IMR-90 (cell line): ENCODE results near the gene UBE3B. TPM values are rescaled to one million over a fixed set of nuclear protein-coding genes. Genes with fewer than 3 reads are reported as not detected.
A peak's percentile ranks its signal among the peaks of the same experiment; 100 is the strongest.

Experiments
- ATAC-seq: fragments of 200-7000 bp; cut with Tn5 transposase; 2 replicates; pipeline ENCODE4 v1.9.1; 2020; ENCODE audit warnings: low read depth, mild to moderate bottlenecking, moderate library complexity
- BruUV-seq: library from RNA; stranded (reverse); fragments of 400-500 nt; replicated peaks from 2 replicates; lab custom pipeline; 2021; lab: Mats Ljungman, UMichigan
- CTCF ChIA-PET: fragments of 300-600 bp; formaldehyde crosslinking; extraction: SDS; loops from one replicate; lab custom pipeline; 2021; ENCODE audit warnings: antibody characterized with exemption; lab: Yijun Ruan, JAX
- POLR2A ChIA-PET: fragments of 300-600 bp; sonication (Branson Sonifier 250); formaldehyde crosslinking; loops from one replicate; lab custom pipeline; 2022; ENCODE audit warnings: antibody characterized with exemption; ENCODE audit not compliant: unreplicated experiment; lab: Charles Lee
- DNase-seq: peaks from one replicate; pipeline ENCODE4 v3.0.0; 2013
- H2AFZ ChIP-seq: replicated peaks from 2 replicates; pipeline ENCODE3; 2013; ENCODE audit warnings: low read length, mild to moderate bottlenecking; ENCODE audit not compliant: poor library complexity
- H2AK5ac ChIP-seq: 2 replicates; pipeline ENCODE4 v1.6.1; 2013; ENCODE audit warnings: low read depth, low read length, inconsistent platforms
- H2AK9ac ChIP-seq: replicated peaks from 2 replicates; pipeline ENCODE3; 2013; ENCODE audit warnings: mild to moderate bottlenecking, low read depth, low read length, moderate library complexity; ENCODE audit not compliant: poor library complexity
- H2BK120ac ChIP-seq: 2 replicates; pipeline ENCODE4 v1.6.1; 2013; ENCODE audit warnings: low read depth, low read length, inconsistent platforms
- H2BK15ac ChIP-seq: 3 replicates; pipeline ENCODE4 v1.6.1; 2013; ENCODE audit warnings: low read depth, low read length, inconsistent platforms
- H2BK20ac ChIP-seq: 2 replicates; pipeline ENCODE4 v1.6.1; 2013; ENCODE audit warnings: low read depth, mild to moderate bottlenecking, inconsistent platforms, low read length, moderate library complexity
- H2BK5ac ChIP-seq: 2 replicates; pipeline ENCODE4 v1.6.1; 2013; ENCODE audit warnings: mild to moderate bottlenecking, low read depth, low read length, inconsistent platforms; ENCODE audit not compliant: poor library complexity, severe bottlenecking
- H3K14ac ChIP-seq: replicated peaks from 2 replicates; pipeline ENCODE4 v1.6.1; 2013; ENCODE audit warnings: low read depth, low read length, inconsistent platforms
- H3K18ac ChIP-seq: 2 replicates; pipeline ENCODE4 v1.6.1; 2013; ENCODE audit warnings: low read depth, low read length, control low read depth
- H3K23ac ChIP-seq: 2 replicates; pipeline ENCODE4 v1.6.1; 2013; ENCODE audit warnings: low read depth, low read length, inconsistent platforms
- H3K27ac ChIP-seq: 2 replicates; pipeline ENCODE4 v1.5.1; 2013; ENCODE audit warnings: mild to moderate bottlenecking, control low read depth, low read length; ENCODE audit not compliant: insufficient read depth
- H3K27me3 ChIP-seq: 2 replicates; pipeline ENCODE4 v1.6.1; 2013; ENCODE audit warnings: low read length; ENCODE audit not compliant: control insufficient read depth, insufficient read depth
- H3K36me3 ChIP-seq: 2 replicates; pipeline ENCODE4 v1.6.1; 2013; ENCODE audit warnings: low read length, mixed read lengths; ENCODE audit not compliant: control insufficient read depth, insufficient read depth
- H3K4ac ChIP-seq: 2 replicates; pipeline ENCODE4 v1.6.1; 2013; ENCODE audit warnings: low read depth, low read length, inconsistent platforms
- H3K4me1 ChIP-seq: 2 replicates; pipeline ENCODE4 v1.6.1; 2013; ENCODE audit warnings: low read length, mixed read lengths; ENCODE audit not compliant: control insufficient read depth, insufficient read depth
- H3K4me2 ChIP-seq: 2 replicates; pipeline ENCODE4 v1.6.1; 2013; ENCODE audit warnings: low read depth, mild to moderate bottlenecking, control low read depth, low read length, moderate library complexity
- H3K4me3 ChIP-seq: 2 replicates; pipeline ENCODE4 v1.5.1; 2013; ENCODE audit warnings: low read depth, mild to moderate bottlenecking, control low read depth, low read length, moderate library complexity; ENCODE audit not compliant: insufficient read depth
- H3K56ac ChIP-seq: 2 replicates; pipeline ENCODE4 v1.6.1; 2013; ENCODE audit warnings: low read length, inconsistent platforms; ENCODE audit not compliant: insufficient read depth; ENCODE audit errors: extremely low read depth
- H3K79me1 ChIP-seq, 2 experiments: 2 replicates each; pipeline ENCODE4 v1.6.1; 2013; ENCODE audit warnings: low read length in 2 of 2, inconsistent platforms in 1 of 2, low read depth in 1 of 2
- H3K9ac ChIP-seq: 2 replicates; pipeline ENCODE4 v1.6.1; 2013; ENCODE audit warnings: low read depth, low read length, control low read depth
- H3K9me1 ChIP-seq: 2 replicates; pipeline ENCODE4 v1.6.1; 2013; ENCODE audit warnings: low read length, inconsistent platforms; ENCODE audit not compliant: insufficient read depth
- H3K9me3 ChIP-seq: 2 replicates; pipeline ENCODE4 v1.6.1; 2013; ENCODE audit warnings: low read length; ENCODE audit not compliant: control insufficient read depth, insufficient read depth
- H4K20me1 ChIP-seq: 2 replicates; pipeline ENCODE4 v1.6.1; 2013; ENCODE audit warnings: low read length, inconsistent platforms; ENCODE audit not compliant: insufficient read depth
- H4K5ac ChIP-seq: 2 replicates; pipeline ENCODE4 v1.6.1; 2013; ENCODE audit warnings: mild to moderate bottlenecking, low read depth, low read length, control low read depth
- H4K8ac ChIP-seq, 2 experiments: 2 replicates each; pipeline ENCODE4 v1.6.1; 2013; ENCODE audit warnings: low read depth in 2 of 2, low read length in 2 of 2, control low read depth in 1 of 2, inconsistent platforms in 1 of 2
- H4K91ac ChIP-seq: 2 replicates; pipeline ENCODE4 v1.6.1; 2013; ENCODE audit warnings: low read depth, low read length, inconsistent platforms; ENCODE audit not compliant: insufficient read depth
- BHLHE40 ChIP-seq: fragments of 150-350 bp; IDR thresholded peaks from 2 replicates; pipeline ENCODE4 v1.6.1; 2016; ENCODE audit warnings: mild to moderate bottlenecking, low read depth, low read length
- CEBPB ChIP-seq: IDR thresholded peaks from 2 replicates; pipeline ENCODE4 v1.6.1; 2012; ENCODE audit warnings: low read depth, low read length, improper control_type of control experiment
- CHD1 ChIP-seq: IDR thresholded peaks from 2 replicates; pipeline ENCODE4 v1.6.1; 2012; ENCODE audit warnings: low read depth, low read length, improper control_type of control experiment
- CTCF ChIP-seq: conservative IDR thresholded peaks from 2 replicates; pipeline ENCODE4 v1.5.1; 2012; ENCODE audit warnings: mild to moderate bottlenecking, low read depth, low read length, improper control_type of control experiment
- ELK1 ChIP-seq: fragments of 150-350 bp; IDR thresholded peaks from 2 replicates; pipeline ENCODE4 v1.6.1; 2016; ENCODE audit warnings: low read depth, mild to moderate bottlenecking, low read length, moderate library complexity, borderline replicate concordance
- FOS ChIP-seq: fragments of 150-350 bp; IDR thresholded peaks from 2 replicates; pipeline ENCODE4 v1.6.1; 2016; ENCODE audit warnings: low read depth, low read length
- MAFK ChIP-seq: IDR thresholded peaks from 2 replicates; pipeline ENCODE4 v1.6.1; 2012; ENCODE audit warnings: low read depth, low read length, improper control_type of control experiment
- MAZ ChIP-seq: IDR thresholded peaks from 2 replicates; pipeline ENCODE4 v1.6.1; 2012; ENCODE audit warnings: low read depth, mild to moderate bottlenecking, low read length, improper control_type of control experiment, moderate library complexity, borderline replicate concordance
- MXI1 ChIP-seq: IDR thresholded peaks from 2 replicates; pipeline ENCODE4 v1.6.1; 2012; ENCODE audit warnings: low read depth, mild to moderate bottlenecking, low read length, moderate library complexity, borderline replicate concordance
- NFE2L2 ChIP-seq: fragments of 150-350 bp; IDR thresholded peaks from 2 replicates; pipeline ENCODE4 v1.6.1; 2016; ENCODE audit warnings: low read depth, mild to moderate bottlenecking, low read length
- POLR2A ChIP-seq: IDR thresholded peaks from 2 replicates; pipeline ENCODE4 v1.6.1; 2012; ENCODE audit warnings: mild to moderate bottlenecking, low read depth, low read length
- RAD21 ChIP-seq: IDR thresholded peaks from 2 replicates; pipeline ENCODE4 v1.6.1; 2012; ENCODE audit warnings: low read length, improper control_type of control experiment
- RCOR1 ChIP-seq: IDR thresholded peaks from 2 replicates; pipeline ENCODE4 v1.6.1; 2012; ENCODE audit warnings: mild to moderate bottlenecking, low read length, improper control_type of control experiment; ENCODE audit not compliant: insufficient replicate concordance
- RFX5 ChIP-seq: IDR thresholded peaks from 2 replicates; pipeline ENCODE4 v1.8.0; 2012; ENCODE audit warnings: low read depth, mild to moderate bottlenecking, low read length, moderate library complexity
- SMC3 ChIP-seq: fragments of 150-350 bp; IDR thresholded peaks from 2 replicates; pipeline ENCODE4 v1.6.1; 2016; ENCODE audit warnings: low read depth, mild to moderate bottlenecking, antibody characterized with exemption, low read length, moderate library complexity
- USF2 ChIP-seq: fragments of 150-350 bp; IDR thresholded peaks from 2 replicates; pipeline ENCODE4 v1.6.1; 2017; ENCODE audit warnings: mild to moderate bottlenecking, antibody characterized with exemption, low read length, low read depth
- WGBS, 2 experiments: methylation state at CpG; one replicate each; pipeline versions ENCODE4 v1.1.5 to v1.1.7; 2013; ENCODE audit warnings: missing lambda C conversion rate in 2 of 2; ENCODE audit not compliant: insufficient read length in 1 of 2; ENCODE audit errors: extremely low coverage in 2 of 2; 5-methylcytosine and 5-hydroxymethylcytosine counted together
- dilution Hi-C: fragments of 300-500 bp; cut with HindIII; formaldehyde crosslinking; loops from one replicate; pipeline ENCODE4 v1.14.3; 2018; ENCODE audit warnings: low sequenced_read_pairs; ENCODE audit not compliant: unreplicated experiment
- in situ Hi-C: fragments of 300-500 bp; cut with MboI; formaldehyde crosslinking; loops from 3 replicates; pipeline ENCODE4 v1.14.3; 2019; ENCODE audit warnings: low sequenced_read_pairs, inconsistent platforms, mixed read lengths
- intact Hi-C: fragments of 100-400 bp; cut with micrococcal nuclease; formaldehyde crosslinking; loops from 2 replicates; pipeline ENCODE4 v1.10.0; 2022
- polyA plus RNA-seq, 3 experiments: library from polyadenylated mRNA; depleted of rRNA; stranded (reverse); fragments of >200 nt; gene quantifications; 2 replicates each; pipeline ENCODE4 v1.2.3, GENCODE V29; 2012; ENCODE audit warnings: low replicate concordance in 1 of 3
- total RNA-seq: library from RNA; depleted of rRNA; stranded (reverse); fragments of >200 nt; gene quantifications from 2 replicates; pipeline ENCODE4 v1.2.3, GENCODE V29; 2012

UBE3B gene
- total and polyA plus RNA-seq, 2 of the 4 experiments (the other 2 are of a cell fraction) = 18.8 to 24.9 TPM

GRCh38 chr12:109458086-109458485 is 19.3 kb upstream of the UBE3B start:
- TF ChIP-seq MXI1 (0 out of 2 replicates have a peak, but pooled peaks have one; percentile 35), RCOR1 (no peak), NFE2L2 (peak; percentile 3; the same call in 1 of the 2 replicates), RFX5 (no peak), MAZ (no peak), CTCF (no peak), ELK1 (no peak), BHLHE40 (no peak), SMC3 (no peak), CEBPB (no peak), CHD1 (no peak), USF2 (no peak), MAFK (peak; percentile 77), POLR2A (peak; percentile 39; the same call in 1 of the 2 replicates), RAD21 (no peak), FOS (no peak)
- H3K56ac ChIP-seq = peak overlapping the region; percentile 91
- peak overlapping the region; percentile 96 for H4K91ac ChIP-seq
- H2BK120ac ChIP-seq = peak overlapping the region; percentile 96
- peak overlapping the region; percentile 95 for H3K14ac ChIP-seq
- H2BK15ac ChIP-seq = peak overlapping the region; percentile 78; the same call in 2 of the 3 replicates
- dilution Hi-C loops (no loop called here), in situ Hi-C loops (no loop called here), intact Hi-C loops (no loop called here)
- peaks cover 27% of the 10 kb centered on the region for H3K9me1 ChIP-seq
- peak overlapping the region; percentile 62 for H3K9ac ChIP-seq
- WGBS, 2 experiments = no CpG with 5 or more reads among the region's 4 CpGs
- H3K4me3 ChIP-seq = no peak overlapping the region
- peaks cover 39% of the 10 kb centered on the region for H3K4me1 ChIP-seq
- peaks cover 50% of the 10 kb centered on the region for H3K36me3 ChIP-seq
- H3K27me3 ChIP-seq = no peaks in the 10 kb centered on the region
- H4K5ac ChIP-seq = peak overlapping the region; percentile 79
- H2AK9ac ChIP-seq = peak overlapping the region; percentile 98
- ATAC-seq (peak; percentile 8; the same call in 1 of the 2 replicates), DNase-seq (peak; percentile 84)
- no peaks in the 10 kb centered on the region for H3K9me3 ChIP-seq
- CTCF ChIA-PET = interaction anchor here (1.7 kb wide), 1 partner anchor 30 kb away, joined by 5 read pairs; no protein-coding TSS in a partner anchor
- H3K18ac ChIP-seq = peak overlapping the region; percentile 82
- peak overlapping the region; percentile 78 for H2AK5ac ChIP-seq
- POLR2A ChIA-PET = no interaction called here
- H3K79me1 ChIP-seq = peaks cover 55 to 86% of the 10 kb centered on the region in 2 experiments
- H4K8ac ChIP-seq = peak overlapping the region; percentile 55 to 85; a peak in 3 of 4 replicates
- peak overlapping the region; percentile 92; the same call in 1 of the 2 replicates for H2BK20ac ChIP-seq
- peak overlapping the region; percentile 95 for H2BK5ac ChIP-seq
- peak overlapping the region; percentile 98 for H3K4ac ChIP-seq
- H3K27ac ChIP-seq = peak overlapping the region; percentile 99
- peaks cover 16% of the 10 kb centered on the region; the same call in 1 of the 2 replicates for H4K20me1 ChIP-seq
- BruUV-seq = no TSS peak
- H3K4me2 ChIP-seq = peak overlapping the region; percentile 61
- no peak overlapping the region for H2AFZ ChIP-seq
- H3K23ac ChIP-seq = peak overlapping the region; percentile 97
